ENCODE results near the gene SPTLC2.
"Not testable (repeated sequence)": the region's sequence is repeated elsewhere in the genome, so short reads cannot be mapped to it uniquely, and the experiment has no call there.

Gene SPTLC2, protein sequence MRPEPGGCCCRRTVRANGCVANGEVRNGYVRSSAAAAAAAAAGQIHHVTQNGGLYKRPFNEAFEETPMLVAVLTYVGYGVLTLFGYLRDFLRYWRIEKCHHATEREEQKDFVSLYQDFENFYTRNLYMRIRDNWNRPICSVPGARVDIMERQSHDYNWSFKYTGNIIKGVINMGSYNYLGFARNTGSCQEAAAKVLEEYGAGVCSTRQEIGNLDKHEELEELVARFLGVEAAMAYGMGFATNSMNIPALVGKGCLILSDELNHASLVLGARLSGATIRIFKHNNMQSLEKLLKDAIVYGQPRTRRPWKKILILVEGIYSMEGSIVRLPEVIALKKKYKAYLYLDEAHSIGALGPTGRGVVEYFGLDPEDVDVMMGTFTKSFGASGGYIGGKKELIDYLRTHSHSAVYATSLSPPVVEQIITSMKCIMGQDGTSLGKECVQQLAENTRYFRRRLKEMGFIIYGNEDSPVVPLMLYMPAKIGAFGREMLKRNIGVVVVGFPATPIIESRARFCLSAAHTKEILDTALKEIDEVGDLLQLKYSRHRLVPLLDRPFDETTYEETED

DNA sequence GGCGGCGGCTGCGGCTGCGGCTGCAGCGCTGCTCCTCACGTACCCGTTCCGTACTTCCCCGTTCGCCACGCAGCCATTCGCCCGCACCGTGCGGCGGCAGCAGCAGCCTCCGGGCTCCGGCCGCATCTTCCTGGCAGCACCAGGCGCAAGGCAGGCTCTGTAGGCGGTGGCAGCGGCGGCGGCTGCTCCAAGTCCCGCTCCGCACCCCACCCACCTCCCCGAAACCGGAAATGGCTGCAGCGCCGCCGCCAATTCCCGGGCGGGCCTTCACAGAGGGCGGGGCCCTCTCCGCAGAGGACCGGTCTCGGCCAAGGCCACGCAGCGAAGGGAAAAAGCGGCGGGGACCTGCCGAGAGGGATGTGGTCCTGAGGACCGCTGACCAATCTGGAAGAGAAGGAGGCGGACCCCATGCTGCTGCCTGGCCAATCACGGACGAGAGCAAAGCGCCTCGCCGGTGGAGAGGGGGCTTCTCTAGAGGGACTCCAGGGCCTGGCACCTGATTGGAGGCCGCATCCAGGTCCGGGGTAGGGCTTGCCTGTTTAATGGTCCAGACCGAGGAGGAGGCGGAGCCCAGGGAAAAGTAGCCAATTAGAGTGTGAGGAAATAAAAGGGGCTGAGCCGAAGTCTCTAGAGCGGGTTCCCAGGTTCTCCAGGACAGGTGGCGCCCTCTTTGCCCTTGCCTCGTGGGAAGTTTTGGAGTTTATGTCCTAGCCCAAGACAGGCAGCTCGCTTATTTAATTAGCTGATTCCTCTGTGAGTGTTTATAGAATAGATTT is at the start of gene SPTLC2:
Gene SPTLC2 (minus strand): TSS at position 184 of the 776 bp plus-strand sequence. CDS start 58 bp downstream, at position 126.
- peak; percentile 94 to 97 for DNase-seq (ENCODE audit: low read depth in 2 of 2)

DNA sequence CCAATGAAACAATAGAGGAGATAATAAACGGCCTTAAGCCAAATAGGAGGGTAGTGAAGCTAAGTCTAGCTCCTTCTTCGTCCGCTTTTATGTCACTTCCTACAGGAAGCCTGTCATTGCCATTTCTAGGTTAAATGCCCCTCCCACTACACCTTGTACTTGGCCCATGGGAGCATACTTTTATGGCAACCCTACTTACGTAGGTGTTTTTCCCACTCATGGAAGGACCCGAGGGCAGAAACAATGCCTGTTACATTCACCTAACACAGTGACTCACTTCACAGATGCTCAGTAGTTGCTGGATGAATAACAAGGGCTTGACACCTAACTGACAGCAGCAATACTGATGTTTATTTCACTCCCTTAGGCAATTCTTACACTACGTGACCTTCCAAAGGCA is 46.9 kb upstream of the SPTLC2 start:
- DNase-seq (ENCODE audit: low read depth in 2 of 2): no peak

DNA sequence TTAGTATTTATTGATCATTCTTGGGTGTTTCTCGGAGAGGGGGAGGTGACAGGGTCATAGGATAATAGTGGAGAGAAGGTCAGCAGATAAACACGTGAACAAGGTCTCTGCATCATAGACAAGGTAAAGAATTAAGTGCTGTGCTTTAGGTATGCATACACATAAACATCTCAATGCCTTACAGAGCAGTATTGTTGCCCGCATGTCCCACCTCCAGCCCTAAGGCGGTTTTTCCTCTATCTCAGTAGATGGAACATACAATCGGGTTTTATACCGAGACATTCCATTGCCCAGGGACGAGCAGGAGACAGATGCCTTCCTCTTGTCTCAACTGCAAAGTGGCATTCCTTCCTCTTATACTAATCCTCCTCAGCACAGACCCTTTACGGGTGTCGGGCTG is 45.1 kb upstream of the SPTLC2 start:
- not testable (repeated sequence) for DNase-seq (ENCODE audit: low read depth in 2 of 2)

DNA sequence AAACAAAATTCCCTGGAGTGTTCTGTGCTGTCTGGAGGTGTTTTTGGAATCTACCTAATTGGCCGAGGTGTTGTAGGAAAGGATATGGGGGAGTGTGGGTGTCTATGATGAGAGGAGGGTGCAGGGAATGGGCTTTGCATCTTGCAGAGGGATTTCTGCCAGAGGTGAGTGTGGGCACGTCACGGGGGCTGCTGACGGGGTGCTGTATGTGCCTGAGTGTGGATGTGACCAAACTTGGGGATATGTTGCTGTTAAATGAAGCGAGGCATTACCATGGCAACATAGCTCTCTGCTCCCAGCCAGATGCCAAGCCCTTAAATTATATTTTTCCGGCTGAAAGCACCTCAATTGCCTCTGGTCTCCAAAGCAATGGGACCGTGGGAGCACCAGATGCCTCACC is 44.3 kb upstream of the SPTLC2 start:
- no peak for DNase-seq (ENCODE audit: low read depth in 2 of 2)

DNA sequence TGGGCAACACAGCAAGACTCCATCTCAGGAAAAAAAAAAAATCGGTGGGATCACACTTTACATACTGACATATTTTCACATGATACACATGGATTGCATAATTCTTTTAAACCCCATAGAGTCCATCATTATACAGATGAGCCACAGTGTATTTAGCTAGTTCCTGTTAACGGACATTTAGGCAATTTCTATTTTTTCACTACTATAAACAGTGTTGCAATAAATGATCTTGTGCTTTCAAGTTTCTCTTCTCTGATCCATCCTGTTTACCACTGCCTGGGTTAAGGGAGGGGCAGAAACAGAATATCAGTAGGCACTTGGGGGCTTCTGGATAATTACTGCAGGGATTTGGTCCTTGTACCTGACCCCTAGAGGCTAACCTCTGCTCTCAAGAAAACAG is 43.4 kb upstream of the SPTLC2 start:
- no peak for DNase-seq (ENCODE audit: low read depth in 2 of 2)

DNA sequence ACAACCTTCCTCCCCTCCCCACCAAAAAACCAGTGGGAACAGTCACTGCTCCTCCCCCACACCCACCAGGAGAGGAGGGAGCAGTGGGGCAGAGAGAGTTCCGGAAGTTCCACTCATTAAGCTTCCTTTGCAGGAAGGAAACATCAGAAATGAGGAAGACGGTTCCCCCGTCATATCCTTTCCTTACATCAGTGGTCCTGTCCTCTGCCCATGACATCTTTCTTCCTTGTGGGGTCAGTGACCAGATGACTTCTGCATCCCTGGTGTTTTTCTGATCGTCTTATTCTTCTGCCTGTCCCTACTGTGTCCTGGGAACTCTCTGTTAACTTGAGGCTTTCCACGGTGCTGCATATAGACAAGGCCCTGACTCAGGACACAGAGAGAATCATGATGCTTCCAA is 40.8 kb upstream of the SPTLC2 start:
- no peak for DNase-seq (ENCODE audit: low read depth in 2 of 2)

DNA sequence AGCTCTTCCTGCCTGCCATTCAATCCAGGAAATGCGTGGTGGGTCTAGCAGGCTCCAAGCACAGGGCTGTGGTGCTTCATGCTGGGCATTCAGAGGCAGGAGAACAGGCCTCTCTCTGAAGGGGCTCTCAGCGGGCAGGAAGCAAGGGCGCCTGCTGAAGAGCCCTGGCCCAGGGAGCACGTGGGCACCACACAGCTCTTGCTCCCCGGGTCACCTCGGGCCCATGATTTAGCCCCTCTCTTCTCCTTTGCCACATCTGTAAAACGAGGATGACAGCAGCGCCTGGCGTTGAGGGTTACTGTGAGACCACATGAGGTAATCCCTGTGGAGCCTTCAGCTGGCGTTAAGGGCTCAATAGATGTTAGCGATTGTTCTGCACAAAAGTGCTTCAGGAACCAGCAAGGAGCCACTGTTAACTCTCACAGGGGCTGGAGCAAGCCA is 37.6 kb upstream of the SPTLC2 start:
- DNase-seq (ENCODE audit: low read depth in 2 of 2): no peak

DNA sequence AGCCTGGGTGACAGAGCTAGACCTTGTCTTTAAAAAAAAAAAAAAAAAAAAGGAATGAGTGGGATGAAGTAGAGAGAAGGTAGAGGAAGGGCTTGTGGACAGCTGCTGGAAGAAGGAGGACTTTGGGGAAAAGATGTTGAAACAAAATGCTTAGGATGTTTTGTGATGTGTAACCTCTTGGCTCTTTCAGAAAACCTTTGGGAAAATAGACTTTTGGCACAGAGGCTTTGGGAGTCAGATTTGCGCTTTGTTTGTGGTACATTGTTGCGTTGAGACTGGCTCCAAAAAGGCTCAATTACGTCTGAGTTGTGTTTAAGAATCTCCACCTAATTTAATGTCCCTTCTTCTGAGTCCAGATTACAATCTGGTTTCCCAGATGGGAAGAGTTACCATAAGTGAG is 32.9 kb upstream of the SPTLC2 start:
- DNase-seq (ENCODE audit: low read depth in 2 of 2): no peak

DNA sequence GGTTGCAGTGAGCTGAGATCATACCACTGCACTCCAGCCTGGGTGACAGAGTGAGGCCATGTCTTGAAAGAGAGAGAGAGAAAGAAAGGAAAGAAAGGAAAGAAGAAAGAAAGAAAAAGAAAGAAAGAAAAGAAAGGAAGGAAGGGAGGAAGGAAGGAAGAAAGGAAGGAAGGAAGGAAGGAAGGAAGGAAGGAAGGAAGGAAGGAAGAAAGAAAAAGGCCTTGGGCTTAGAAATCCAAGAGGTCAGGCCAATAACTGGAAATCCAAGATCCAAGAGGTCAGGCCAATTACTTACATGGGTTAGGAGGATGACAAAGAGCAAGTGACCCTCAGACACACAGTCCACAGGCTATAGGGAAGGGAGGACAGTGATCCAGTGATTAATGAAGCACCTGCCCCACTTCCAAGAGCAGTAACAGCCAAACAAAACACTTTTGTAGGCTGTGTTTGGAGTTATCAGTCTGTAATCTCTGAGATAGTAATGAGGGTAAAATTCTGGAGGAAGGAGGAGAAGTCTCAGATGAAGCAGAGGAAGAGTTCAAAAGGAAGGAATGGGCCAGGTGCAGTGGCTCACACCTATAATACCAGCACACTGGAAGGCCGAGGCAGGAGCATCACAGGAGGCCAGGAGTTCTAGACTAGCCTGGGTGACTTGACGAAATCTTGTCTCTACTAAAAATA is 32.2 kb upstream of the SPTLC2 start:
- DNase-seq (ENCODE audit: low read depth in 2 of 2): no peak

DNA sequence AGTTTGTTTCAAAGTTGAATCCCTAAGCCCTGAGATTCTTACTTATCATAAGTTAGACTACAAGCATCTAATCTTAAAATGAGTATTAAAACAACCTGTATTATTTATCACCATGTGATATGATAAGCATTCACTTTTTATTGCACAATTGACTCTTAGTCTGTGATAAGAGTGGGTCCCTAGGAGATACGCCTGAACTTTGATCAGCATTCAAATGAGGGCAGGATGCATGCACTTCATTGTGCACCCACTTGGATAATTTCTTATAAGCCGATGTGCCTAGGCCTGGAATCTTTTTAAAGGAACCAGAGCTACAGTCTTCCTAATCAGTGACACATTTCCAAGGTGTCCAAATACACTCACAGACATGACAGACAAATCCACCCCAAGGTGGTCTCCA is 31.4 kb upstream of the SPTLC2 start:
- no peak for DNase-seq (ENCODE audit: low read depth in 2 of 2)

DNA sequence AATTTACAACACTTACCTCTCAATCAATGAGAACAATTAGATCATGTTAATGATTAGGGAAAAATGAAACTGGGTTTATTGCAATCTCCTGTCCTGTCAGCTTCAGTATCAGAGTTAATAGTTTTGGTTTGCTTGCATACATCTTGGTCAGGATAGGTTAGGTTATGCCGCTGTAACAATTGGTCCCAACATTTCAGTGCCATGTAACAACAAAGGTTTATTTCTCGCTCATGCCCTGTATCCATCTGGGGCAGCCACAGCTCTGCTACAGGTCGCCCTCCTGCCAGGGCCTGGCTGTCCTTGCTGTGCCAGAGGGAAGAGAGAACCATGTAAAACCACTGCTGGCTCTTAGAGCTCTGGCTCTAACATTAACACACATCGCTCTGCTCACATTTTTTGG is 30.5 kb upstream of the SPTLC2 start:
- no peak for DNase-seq (ENCODE audit: low read depth in 2 of 2)

DNA sequence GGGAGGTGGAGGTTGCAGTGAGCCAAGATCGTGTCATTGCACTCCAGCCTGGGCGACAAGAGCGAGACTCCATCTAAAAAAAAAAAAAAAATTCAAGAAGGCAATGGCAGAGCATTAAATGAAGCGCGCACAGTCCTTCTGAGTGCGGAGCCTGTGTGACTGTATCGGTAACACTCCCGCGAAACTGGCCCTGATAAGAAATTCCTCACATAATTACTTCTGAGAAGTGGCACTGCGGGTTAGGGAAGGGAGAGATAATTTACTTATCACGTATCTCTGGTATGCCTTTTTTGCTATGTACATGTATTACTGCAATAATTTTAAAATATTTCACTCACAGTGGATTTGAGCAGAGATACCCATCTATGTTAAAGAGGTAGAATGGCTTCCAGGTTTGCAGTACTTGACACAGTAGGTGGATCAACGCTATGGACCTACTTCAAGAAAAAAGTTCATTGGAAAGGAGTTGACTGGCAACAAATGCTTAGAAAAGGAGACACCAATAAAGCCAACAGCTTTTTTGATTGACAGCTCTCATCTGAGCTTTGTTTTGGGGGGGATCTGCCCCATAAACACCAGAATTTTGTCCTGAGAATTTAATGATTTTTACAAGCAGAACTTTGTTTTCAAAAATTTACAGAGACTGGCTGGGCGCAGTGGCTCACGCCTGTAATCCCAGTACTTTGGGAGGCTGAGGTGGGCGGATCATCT is 29.2 kb upstream of the SPTLC2 start:
- DNase-seq (ENCODE audit: low read depth in 2 of 2): no peak

DNA sequence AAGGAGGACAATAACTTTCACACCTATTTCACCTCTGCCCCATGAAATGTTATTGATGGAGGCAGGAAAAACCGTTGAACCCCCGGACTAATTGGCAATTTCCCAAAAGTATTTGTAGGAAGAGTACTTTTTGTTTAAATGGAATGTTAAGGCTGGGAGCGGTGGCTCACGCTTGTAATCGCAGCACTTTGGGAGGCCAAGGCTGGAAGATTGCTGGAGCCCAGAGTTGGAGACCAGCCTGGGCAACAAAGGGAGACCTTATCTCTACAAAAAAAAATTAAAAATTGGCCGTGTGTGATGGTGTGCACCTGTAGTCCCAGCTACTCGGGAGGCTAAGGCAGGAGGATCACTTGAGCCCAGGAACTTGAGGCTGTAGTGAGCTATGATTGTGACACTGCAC is 26.0 kb upstream of the SPTLC2 start:
- DNase-seq (ENCODE audit: low read depth in 2 of 2): no peak

DNA sequence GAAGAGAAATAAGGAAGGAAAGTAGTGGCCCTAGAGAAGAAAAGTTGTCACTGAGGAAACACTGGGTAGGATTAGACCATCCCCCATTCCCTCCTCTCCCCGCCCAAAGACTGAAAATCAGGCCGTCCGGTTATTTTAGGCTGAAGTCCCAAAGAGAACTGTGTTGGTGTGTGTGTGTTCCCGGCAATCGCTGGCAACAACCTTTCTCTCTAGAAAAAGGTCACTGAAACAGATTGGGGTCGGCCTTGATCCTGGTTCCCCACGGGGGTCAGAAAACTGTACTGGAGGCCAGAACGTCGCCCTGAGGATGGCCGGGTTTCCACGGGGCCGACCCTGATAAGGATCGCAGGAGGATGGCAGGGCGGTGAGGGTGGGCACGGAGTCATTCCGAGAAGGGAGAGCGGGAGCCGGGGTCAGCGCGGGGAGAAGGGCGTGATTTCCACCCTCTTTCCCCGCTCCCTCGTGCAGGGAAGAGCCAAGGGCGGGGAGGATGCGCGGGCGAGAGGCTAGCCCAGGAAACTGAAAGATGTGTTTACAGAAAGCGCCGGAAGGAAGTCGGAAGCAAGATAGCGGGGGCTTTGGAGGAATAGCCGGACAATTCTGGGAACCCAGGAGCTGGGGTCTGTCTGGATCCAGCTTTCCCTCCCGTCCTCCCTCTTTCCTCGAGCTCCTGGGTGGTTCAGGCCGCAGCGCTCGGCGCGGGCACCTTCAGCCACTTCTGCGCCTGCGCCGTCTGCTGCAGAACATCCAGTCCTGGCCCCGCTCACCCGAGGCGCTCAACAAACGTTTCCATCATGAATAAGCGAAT is 25.3 kb upstream of the SPTLC2 start:
- DNase-seq (ENCODE audit: low read depth in 2 of 2): peak; percentile 33 to 37

DNA sequence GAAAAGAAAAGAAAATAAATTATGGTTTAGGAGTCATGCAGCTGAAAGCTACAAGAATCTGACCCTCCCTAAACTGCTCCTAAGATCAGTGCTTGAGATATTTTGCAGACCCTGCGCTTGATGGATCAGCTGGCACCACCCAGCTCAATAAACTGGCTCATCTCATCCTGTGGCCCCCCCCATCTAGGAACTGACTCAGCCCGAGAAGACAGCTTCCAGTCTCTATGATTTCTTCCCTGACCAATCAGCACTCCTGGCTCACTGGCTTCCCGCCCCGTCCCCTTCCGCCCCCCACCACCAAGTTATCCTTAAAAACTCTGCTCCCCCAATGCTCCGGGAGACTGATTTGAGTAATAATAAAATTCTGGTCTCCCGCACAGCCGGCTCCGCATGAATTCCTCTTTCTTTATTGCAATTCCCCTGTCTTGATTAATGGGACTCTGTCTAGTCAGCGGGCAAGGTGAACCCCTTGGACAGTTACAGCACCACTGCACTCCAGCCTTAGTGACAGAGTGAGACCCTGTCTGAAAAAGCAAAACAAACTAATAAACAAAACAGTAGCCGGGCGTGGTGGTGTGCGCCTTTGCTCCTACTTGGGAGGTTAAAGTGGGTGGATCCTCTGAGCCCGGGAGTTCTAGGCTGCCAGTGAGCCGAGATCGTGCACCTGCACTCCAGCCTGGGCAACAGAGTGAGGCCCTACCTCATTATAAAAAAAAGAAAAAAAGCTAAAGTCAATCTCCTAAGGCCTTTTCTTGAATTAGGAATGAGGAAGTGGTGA is 24.5 kb upstream of the SPTLC2 start:
- no peak for DNase-seq (ENCODE audit: low read depth in 2 of 2)

DNA sequence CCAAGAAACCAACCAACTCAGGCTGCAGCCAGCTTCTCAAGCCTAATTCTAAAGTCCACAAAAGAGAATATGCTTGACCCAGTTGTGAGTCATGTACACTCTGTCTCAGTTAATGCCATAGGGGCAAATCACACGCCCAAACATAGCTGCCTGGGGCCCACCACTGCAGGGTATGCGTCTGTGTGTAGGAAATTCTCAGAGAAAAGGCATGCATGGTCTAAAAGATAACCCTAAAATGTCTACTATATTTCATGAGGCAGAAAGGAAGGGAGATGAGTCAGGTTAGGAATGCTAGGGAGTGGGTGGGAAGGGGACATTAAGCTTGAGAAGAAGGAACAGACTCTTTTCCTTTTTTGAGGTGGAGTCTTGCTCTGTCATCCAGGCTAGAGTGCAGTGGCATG is 22.3 kb upstream of the SPTLC2 start:
- DNase-seq (ENCODE audit: low read depth in 2 of 2): no peak

DNA sequence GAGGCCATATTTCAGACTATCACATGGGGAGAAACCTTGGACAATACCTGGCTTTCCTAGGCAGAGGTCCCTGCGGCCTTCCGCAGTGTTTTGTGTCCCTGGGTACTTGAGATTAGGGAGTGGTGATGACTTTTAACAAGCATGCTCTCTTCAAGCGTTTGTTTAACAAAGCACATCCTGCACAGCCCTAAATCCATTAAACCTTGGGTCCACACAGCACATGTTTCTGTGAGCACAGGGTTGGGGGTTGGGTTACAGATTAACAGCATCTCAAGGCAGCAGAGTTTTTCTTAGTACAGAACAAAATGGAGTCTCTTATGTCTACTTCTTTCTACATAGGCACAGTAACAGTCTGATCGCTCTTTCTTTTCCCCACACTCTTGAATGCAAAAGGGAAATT is 19.4 kb upstream of the SPTLC2 start:
- not testable (repeated sequence) for DNase-seq (ENCODE audit: low read depth in 2 of 2)

DNA sequence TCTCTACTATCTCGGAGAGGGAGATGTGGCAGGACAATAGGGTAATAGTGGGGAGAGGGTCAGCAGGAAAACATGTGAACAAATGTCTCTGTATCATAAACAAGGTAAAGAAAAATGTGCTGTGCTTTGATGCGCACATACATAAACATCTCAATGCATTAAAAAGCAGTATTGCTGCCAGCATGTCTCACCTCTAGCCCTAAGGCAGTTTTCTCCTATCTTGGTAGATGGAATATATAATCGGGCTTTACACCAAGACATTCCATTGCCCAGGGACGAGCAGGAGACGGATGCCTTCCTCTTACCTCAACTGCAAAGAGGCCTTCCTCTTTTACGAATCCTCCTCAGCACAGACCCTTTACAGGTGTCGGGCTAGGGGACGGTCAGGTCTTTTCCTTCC is 19.0 kb upstream of the SPTLC2 start:
- DNase-seq (ENCODE audit: low read depth in 2 of 2): not testable (repeated sequence)

DNA sequence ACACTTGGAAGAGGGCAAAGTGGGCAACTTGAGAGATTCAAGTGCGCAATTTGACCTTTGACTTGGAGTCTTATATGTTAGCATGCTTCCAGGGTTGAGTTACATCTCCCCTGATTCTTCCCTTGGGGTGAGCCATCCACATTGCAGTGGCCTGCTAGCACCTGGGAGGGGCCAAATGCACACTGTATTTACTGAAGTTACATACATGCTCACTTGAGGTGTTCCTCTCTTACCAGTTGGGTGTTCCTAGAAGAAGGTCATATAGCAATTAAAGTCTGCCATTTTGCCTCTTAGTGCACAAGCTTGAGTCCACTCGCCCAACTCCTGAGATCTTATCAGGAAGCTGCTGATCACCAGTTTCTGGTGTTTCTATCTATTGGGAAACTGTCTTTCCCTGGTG is 13.7 kb upstream of the SPTLC2 start:
- DNase-seq (ENCODE audit: low read depth in 2 of 2): no peak

DNA sequence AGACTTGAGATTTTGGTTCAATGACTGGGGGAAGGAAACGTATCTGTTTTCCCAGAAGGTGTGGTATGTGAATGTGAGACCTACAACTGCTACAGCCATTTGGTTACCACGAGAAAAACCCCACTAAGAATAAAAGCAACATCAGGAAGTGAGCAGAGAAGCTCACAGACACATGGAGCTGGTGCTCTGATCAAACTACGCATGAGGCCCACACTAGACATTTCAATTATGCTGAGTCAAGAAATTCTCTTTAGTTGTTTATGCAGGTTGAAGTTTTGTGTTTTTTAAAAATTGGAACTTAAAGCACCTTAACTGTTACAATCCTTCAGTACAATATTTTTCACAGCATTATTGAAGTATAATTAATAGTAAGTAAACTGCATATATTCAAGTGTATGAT is 8.9 kb upstream of the SPTLC2 start:
- DNase-seq (ENCODE audit: low read depth in 2 of 2): no peak

Measured in stimulated activated CD8-positive, alpha-beta memory T cell treated with anti-CD3 and anti-CD28 coated beads, Interleukin-15, amount 100 ng/mL, for 4 hours (primary cell).